ENCODE results near the gene VSTM4.

VSTM4 gene

DNA sequence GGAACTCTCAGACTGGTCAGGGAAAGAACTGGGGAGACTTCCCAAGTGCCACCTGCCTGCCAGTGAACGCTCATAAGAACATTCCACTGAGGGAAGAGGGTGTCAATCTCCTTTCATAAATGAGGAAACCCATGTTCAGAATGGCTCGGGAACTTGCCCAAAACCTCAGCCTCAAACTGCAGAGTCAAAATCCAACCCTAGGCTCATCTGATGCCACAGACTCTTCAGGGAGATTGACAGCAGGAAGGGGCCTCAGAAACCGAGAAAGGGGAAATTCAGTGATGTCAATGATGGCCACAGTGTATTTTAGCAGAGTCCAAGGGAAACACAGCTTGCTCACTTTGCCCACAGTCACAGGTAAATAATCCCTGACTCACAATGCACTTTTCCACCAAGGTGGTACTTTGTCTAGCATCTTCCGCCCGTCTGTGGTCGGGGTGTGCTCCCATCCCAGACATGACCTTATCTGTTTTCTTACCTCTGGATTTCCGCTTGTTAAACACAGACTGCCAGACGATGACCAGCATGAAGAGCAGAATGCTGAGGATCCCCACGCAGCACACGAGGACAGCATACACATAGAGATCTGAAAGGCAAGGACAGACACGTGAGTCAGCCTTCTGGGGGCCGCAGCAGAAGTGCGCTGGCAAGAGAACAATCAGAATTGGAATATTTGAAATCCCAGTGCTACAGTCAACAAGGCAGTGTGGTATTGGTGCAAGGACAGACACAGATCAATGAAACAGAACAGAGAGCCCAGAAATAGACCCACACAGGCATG lies 38.4 kb downstream of the VSTM4 start:
- no peak overlapping the region for H3K4me3 Mint-ChIP-seq
- ATAC-seq (replicated peaks), result no peak
- no peak for DNase-seq
- H3K9me3 Mint-ChIP-seq, result no peaks in the 10 kb centered on the region
- peaks cover 5 to 6% of the 10 kb centered on the region in 2 donors for H3K4me1 Mint-ChIP-seq (ENCODE audit: low read depth in 2 of 2)
- no peaks in the 10 kb centered on the region for H3K36me3 Mint-ChIP-seq (ENCODE audit: insufficient read depth)
- H3K27ac Mint-ChIP-seq, result peak overlapping the region in 1 of 2 donors; percentile 28
- H3K27me3 Mint-ChIP-seq, result peaks cover 22 to 30% of the 10 kb centered on the region in 2 donors

DNA sequence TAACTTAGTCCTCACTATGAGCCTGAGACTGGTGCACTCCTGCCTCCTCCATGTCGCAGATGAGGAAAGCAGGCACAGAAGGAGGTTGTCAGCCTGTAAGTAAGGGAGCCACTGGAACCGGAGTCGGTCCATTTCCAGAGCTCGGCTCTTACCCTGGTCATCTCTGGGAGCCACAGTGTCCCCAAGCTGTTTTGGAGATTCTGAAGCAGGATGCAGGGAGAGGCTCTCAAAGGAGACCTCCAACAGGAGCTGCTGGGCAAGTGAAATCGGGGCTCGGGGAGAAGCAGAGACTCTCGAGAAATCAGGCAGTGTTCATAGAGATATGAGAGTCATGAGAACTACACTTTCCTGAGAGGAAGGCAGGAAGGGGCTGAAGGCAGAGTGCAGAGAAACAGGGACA lies 39.0 kb downstream of the VSTM4 start:
- Mint-ChIP-seq H3K4me3 (no peak overlapping the region), H3K9me3 (no peaks in the 10 kb centered on the region), H3K4me1 (ENCODE audit: low read depth in 2 of 2) (peaks cover 5 to 6% of the 10 kb centered on the region in 2 donors), H3K36me3 (ENCODE audit: insufficient read depth) (no peaks in the 10 kb centered on the region), H3K27me3 (peaks cover 22 to 30% of the 10 kb centered on the region in 2 donors), H3K27ac (peak overlapping the region in 1 of 2 donors; percentile 28)
- DNase-seq (no peak), ATAC-seq (replicated peaks) (no peak)

DNA sequence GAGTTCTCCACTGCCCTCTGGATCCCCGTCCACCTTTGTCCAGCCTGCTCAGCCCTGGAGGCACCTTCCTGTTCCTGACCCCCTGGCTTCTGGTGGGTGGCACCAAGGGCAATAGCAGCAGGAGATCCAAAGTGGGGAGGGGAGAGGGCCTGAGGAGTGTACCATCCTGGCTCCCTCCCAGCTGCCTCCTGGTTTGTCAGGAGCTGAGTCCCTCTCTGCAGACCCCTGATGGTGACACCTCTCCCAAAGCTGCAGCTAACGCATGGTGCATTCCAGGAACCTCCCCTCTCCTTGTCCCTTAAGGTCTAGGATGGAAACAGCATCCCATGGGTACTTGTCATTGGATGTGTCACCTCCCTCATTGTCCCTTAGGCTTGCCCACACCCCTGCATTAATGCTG lies 39.6 kb downstream of the VSTM4 start:
- ATAC-seq (replicated peaks) (no peak), DNase-seq (no peak)
- Mint-ChIP-seq H3K9me3 (no peaks in the 10 kb centered on the region), H3K36me3 (ENCODE audit: insufficient read depth) (no peaks in the 10 kb centered on the region), H3K4me3 (no peak overlapping the region), H3K27ac (no peak overlapping the region), H3K27me3 (peaks cover 22 to 30% of the 10 kb centered on the region in 2 donors), H3K4me1 (ENCODE audit: low read depth in 2 of 2) (peaks cover 5 to 6% of the 10 kb centered on the region in 2 donors)

GRCh38 chr10:49074836-49075682 lies 40.3 kb downstream of the VSTM4 start:
- DNase-seq (no peak), ATAC-seq (replicated peaks) (no peak)
- no peak overlapping the region for H3K27ac Mint-ChIP-seq
- H3K4me1 Mint-ChIP-seq (ENCODE audit: low read depth in 2 of 2), result peaks cover 5 to 6% of the 10 kb centered on the region in 2 donors
- no peaks in the 10 kb centered on the region for H3K36me3 Mint-ChIP-seq (ENCODE audit: insufficient read depth)
- H3K4me3 Mint-ChIP-seq, result no peak overlapping the region
- H3K9me3 Mint-ChIP-seq, result no peaks in the 10 kb centered on the region
- peaks cover 22 to 30% of the 10 kb centered on the region in 2 donors for H3K27me3 Mint-ChIP-seq

DNA sequence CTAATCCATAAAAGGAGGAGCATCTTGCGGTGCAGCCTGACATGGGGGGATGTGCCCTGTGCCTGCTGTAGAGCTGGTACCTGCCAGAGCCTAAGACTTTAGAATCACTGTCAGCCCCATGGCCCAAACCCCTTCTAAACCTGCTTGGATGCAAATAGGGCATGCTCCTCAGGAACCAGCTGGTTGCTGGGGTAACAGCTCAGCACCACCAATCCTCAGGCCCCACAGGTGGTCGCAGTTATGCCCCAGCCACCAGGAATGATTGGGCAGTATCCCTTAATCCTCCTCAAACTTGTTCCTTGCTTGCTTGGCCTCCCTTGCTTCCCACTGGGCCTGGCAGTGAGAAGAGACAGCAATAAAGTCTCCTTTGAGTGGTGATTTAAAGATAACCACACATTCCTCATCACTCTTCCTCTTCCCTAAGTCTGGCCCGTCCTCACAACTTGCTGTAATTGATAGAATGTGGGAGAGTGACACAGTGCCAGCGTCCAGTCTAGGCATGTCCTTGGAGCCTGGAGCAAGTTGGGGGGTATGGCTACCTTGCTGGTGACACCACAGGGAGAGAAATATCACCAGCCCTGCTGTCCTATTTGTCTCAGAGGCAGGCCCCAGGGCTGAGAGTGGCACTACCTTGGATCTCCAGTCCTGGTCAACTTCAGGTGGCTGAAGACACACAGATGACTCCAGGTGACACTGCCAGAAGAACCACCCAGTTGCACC lies 43.0 kb downstream of the VSTM4 start:
- Mint-ChIP-seq H3K27ac (peak overlapping the region in 1 of 2 donors; percentile 19), H3K4me3 (no peak overlapping the region), H3K9me3 (no peaks in the 10 kb centered on the region), H3K36me3 (ENCODE audit: insufficient read depth) (no peaks in the 10 kb centered on the region), H3K4me1 (ENCODE audit: low read depth in 2 of 2) (peaks cover 5 to 6% of the 10 kb centered on the region in 2 donors), H3K27me3 (peaks cover 20 to 31% of the 10 kb centered on the region in 2 donors)
- no peak for DNase-seq
- ATAC-seq (replicated peaks), result no peak

DNA sequence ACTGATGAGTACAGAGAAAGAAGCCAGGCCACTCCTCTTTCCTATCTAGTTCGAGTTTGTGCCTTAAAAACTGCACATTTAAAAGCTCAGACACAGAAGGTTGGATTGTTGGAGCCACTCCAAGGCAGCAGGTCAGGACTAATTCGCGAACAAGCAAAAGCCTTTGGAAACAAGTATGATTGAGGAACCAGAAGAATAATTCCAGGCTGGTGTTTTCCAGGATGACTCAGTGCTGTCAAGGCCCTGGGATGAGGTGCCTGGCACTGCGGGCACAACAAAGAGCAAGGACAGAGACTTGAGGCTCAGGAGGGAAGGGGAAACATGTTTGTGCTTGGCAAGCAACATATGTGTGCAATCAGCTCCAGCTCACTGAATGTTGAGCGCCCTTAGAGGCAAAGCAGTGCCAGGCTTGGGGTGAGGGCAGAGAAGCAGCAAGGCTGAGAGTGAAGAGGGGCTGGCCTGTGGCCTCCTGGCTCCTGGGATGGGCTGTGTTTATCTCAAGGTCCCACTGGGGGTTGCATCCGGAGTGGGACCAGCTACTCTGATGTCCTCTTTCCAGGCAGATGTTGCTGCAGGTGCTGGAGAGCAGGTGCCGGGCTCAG lies 44.1 kb downstream of the VSTM4 start:
- peaks cover 10 to 23% of the 10 kb centered on the region in 2 donors for H3K27me3 Mint-ChIP-seq
- H3K4me1 Mint-ChIP-seq (ENCODE audit: low read depth in 2 of 2), result peaks cover 3 to 4% of the 10 kb centered on the region in 2 donors
- H3K27ac Mint-ChIP-seq, result peak overlapping the region in 1 of 2 donors; percentile 29
- H3K9me3 Mint-ChIP-seq, result no peaks in the 10 kb centered on the region
- DNase-seq (no peak), ATAC-seq (replicated peaks) (no peak)
- H3K36me3 Mint-ChIP-seq (ENCODE audit: insufficient read depth), result no peaks in the 10 kb centered on the region
- H3K4me3 Mint-ChIP-seq, result no peak overlapping the region

GRCh38 chr10:49070701-49071100 lies 44.6 kb downstream of the VSTM4 start:
- peaks cover 5 to 22% of the 10 kb centered on the region in 2 donors for H3K27me3 Mint-ChIP-seq
- no peaks in the 10 kb centered on the region for H3K9me3 Mint-ChIP-seq
- peak overlapping the region in 1 of 2 donors; percentile 29 for H3K27ac Mint-ChIP-seq
- no peaks in the 10 kb centered on the region for H3K36me3 Mint-ChIP-seq (ENCODE audit: insufficient read depth)
- peaks cover 0 to 3% of the 10 kb centered on the region in 2 donors for H3K4me1 Mint-ChIP-seq (ENCODE audit: low read depth in 2 of 2)
- DNase-seq, result no peak
- no peak overlapping the region for H3K4me3 Mint-ChIP-seq
- ATAC-seq (replicated peaks), result no peak

DNA sequence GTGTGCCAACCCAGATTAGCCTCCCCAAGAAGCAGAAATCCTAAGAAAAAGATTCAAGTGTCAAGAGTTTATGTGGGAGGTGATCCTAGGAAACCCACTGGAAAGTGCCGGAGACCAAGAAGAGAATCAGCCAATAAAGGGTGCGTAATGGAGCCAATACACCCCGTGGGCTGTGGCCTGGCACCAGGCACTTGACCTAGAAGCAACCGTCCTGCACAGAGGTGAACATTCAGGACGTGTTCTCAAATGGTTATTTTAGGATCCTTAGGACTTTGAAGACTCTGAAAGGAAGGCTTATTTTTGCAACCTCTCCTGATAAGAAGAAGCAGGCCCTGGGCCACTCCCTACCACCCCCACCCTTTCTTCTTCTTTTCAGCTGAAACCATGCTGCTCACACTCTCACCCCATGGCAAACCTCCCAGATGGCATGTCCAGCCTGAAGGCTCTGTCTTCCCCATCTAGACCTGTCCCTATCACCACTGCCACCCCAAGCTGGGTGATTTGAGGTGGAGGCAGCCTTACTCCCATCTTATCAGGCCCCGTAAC lies 46.6 kb downstream of the VSTM4 start:
- ATAC-seq (replicated peaks) (no peak), DNase-seq (no peak)
- Mint-ChIP-seq H3K27me3 (peaks cover 17 to 20% of the 10 kb centered on the region in 2 donors), H3K4me1 (ENCODE audit: low read depth in 2 of 2) (peaks cover 0 to 3% of the 10 kb centered on the region in 2 donors), H3K27ac (no peak overlapping the region), H3K4me3 (no peak overlapping the region), H3K36me3 (ENCODE audit: insufficient read depth) (no peaks in the 10 kb centered on the region), H3K9me3 (no peaks in the 10 kb centered on the region)

DNA sequence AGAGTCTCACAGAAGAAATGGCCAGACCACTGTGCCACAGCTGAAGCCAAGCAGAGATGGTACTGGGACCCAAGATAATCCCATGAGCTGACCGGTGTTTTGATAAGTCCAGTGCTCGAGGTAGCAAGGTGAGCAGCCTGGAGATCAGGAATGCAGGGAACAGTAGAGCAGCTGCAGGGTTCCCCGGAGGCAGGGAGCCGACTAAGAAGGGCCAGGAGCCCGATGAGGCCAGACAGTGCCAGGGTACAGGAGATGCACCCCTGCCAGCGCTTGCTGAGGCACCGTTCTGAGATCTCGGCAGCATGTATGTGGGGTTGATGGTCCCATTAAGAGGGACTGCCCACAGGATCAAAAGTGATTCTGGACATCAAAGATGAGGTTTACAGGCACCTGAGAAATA lies 47.1 kb downstream of the VSTM4 start:
- Mint-ChIP-seq H3K9me3 (no peaks in the 10 kb centered on the region), H3K27ac (no peak overlapping the region), H3K4me3 (no peak overlapping the region), H3K27me3 (peaks cover 22 to 25% of the 10 kb centered on the region in 2 donors), H3K4me1 (ENCODE audit: low read depth in 2 of 2) (peaks cover 0 to 3% of the 10 kb centered on the region in 2 donors), H3K36me3 (ENCODE audit: insufficient read depth) (no peaks in the 10 kb centered on the region)
- no peak for ATAC-seq (replicated peaks)
- DNase-seq, result no peak

DNA sequence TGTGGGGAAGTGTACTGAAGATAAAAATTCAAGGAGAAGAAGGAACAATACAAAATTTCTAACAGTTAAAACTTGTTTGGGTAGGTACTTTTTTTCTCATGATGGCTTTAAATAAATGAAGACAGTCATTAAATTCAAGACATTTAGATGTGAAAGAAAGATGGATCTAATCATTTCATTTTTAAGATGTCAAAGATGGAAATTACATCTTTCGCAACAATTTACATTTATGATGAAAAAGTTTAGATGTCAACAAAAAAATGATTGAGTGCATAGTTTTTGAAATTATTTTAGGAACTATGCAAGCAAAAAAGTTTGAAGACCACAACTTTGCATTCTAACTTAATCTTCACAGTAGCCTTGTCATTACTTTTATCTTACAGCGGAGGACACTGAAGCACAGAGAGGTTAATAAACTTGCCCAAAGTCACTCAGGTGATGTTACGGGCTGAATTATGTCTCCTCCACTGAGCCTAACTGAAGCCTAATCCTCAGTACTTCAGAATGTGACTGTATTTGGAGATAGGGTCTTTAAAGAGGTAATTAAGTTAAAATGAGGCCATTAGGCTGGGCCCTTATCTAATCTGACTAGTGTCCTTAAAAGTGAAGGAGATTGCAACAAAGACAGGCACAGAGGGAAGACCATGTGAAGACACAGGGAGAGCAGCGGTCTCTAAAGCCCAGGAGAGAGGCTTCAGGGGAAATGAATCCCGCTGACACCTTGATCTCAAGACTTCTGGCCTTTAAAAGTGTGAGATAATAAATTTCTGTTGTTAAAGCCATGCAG lies 48.2 kb downstream of the VSTM4 start:
- Mint-ChIP-seq H3K9me3 (peaks cover 0 to 8% of the 10 kb centered on the region in 2 donors), H3K36me3 (ENCODE audit: insufficient read depth) (no peaks in the 10 kb centered on the region), H3K27me3 (peaks cover 23 to 27% of the 10 kb centered on the region in 2 donors), H3K4me3 (no peak overlapping the region), H3K27ac (no peak overlapping the region), H3K4me1 (ENCODE audit: low read depth in 2 of 2) (no peaks in the 10 kb centered on the region)
- DNase-seq (no peak), ATAC-seq (replicated peaks) (no peak)

GRCh38 chr10:49062229-49062628 lies 53.1 kb downstream of the VSTM4 start:
- ATAC-seq (replicated peaks), result no peak
- H3K4me1 Mint-ChIP-seq (ENCODE audit: low read depth in 2 of 2), result no peaks in the 10 kb centered on the region
- H3K27me3 Mint-ChIP-seq, result peaks cover 22 to 29% of the 10 kb centered on the region in 2 donors
- DNase-seq, result no peak
- no peaks in the 10 kb centered on the region for H3K36me3 Mint-ChIP-seq (ENCODE audit: insufficient read depth)
- H3K9me3 Mint-ChIP-seq, result peaks cover 2 to 9% of the 10 kb centered on the region in 2 donors
- no peak overlapping the region for H3K27ac Mint-ChIP-seq
- H3K4me3 Mint-ChIP-seq, result no peak overlapping the region

- Mint-ChIP-seq H3K27ac (no peak overlapping the region), H3K36me3 (ENCODE audit: insufficient read depth) (no peaks in the 10 kb centered on the region), H3K27me3 (peaks cover 21 to 29% of the 10 kb centered on the region in 2 donors), H3K4me1 (ENCODE audit: low read depth in 2 of 2) (no peaks in the 10 kb centered on the region), H3K9me3 (peaks cover 2 to 9% of the 10 kb centered on the region in 2 donors), H3K4me3 (no peak overlapping the region)
- ATAC-seq (replicated peaks) (no peak), DNase-seq (no peak)
These were observed 53.7 kb downstream of the VSTM4 start for GRCh38 chr10:49061667-49062066.

Data from effector memory CD8-positive, alpha-beta T cell (primary cell).